ENCODE results near the gene HMG20A.

Gene HMG20A

GRCh38 chr15:77484994-77485393 is 64.3 kb downstream of the HMG20A start:
- TF ChIP-seq POLR2AphosphoS5 (IDR thresholded peaks at IDR 0.05; ENCODE audit: low read depth, low read length) (no peak), POLR2A (IDR thresholded peaks at IDR 0.05; ENCODE audit: low read depth, low read length) (no peak), TAF1 (IDR thresholded peaks at IDR 0.05; ENCODE audit: borderline replicate concordance, low read depth, low read length) (no peak)
- DNase-seq (ENCODE audit: insufficient read length), result no peak
- FAIRE-seq, result no peak

- DNase-seq (ENCODE audit: insufficient read length), result no peak
- TF ChIP-seq POLR2A (IDR thresholded peaks at IDR 0.05; ENCODE audit: low read depth, low read length) (no peak), TAF1 (IDR thresholded peaks at IDR 0.05; ENCODE audit: borderline replicate concordance, low read depth, low read length) (no peak), POLR2AphosphoS5 (IDR thresholded peaks at IDR 0.05; ENCODE audit: low read depth, low read length) (no peak)
- no peak for FAIRE-seq
These were observed 66.1 kb downstream of the HMG20A start for GRCh38 chr15:77486542-77487468.

- no peak for TF ChIP-seq POLR2AphosphoS5 (IDR thresholded peaks at IDR 0.05; ENCODE audit: low read depth, low read length)
- TF ChIP-seq TAF1 (IDR thresholded peaks at IDR 0.05; ENCODE audit: borderline replicate concordance, low read depth, low read length), result no peak
- no peak for TF ChIP-seq POLR2A (IDR thresholded peaks at IDR 0.05; ENCODE audit: low read depth, low read length)
- FAIRE-seq (no peak), DNase-seq (ENCODE audit: insufficient read length) (no peak)
These were observed 66.8 kb downstream of the HMG20A start for GRCh38 chr15:77487469-77487842.

GRCh38 chr15:77487888-77488287 is 67.2 kb downstream of the HMG20A start:
- DNase-seq (ENCODE audit: insufficient read length), result no peak
- no peak for TF ChIP-seq TAF1 (IDR thresholded peaks at IDR 0.05; ENCODE audit: borderline replicate concordance, low read depth, low read length)
- no peak for TF ChIP-seq POLR2A (IDR thresholded peaks at IDR 0.05; ENCODE audit: low read depth, low read length)
- no peak for TF ChIP-seq POLR2AphosphoS5 (IDR thresholded peaks at IDR 0.05; ENCODE audit: low read depth, low read length)
- no peak for FAIRE-seq

GRCh38 chr15:77489647-77490046 is 69.0 kb downstream of the HMG20A start:
- FAIRE-seq (no peak), DNase-seq (ENCODE audit: insufficient read length) (no peak)
- TF ChIP-seq POLR2A (IDR thresholded peaks at IDR 0.05; ENCODE audit: low read depth, low read length) (no peak), TAF1 (IDR thresholded peaks at IDR 0.05; ENCODE audit: borderline replicate concordance, low read depth, low read length) (no peak), POLR2AphosphoS5 (IDR thresholded peaks at IDR 0.05; ENCODE audit: low read depth, low read length) (no peak)

GRCh38 chr15:77493324-77493907 is 72.7 kb downstream of the HMG20A start:
- peak; percentile 53 for FAIRE-seq
- DNase-seq (ENCODE audit: insufficient read length), result no peak
- TF ChIP-seq POLR2AphosphoS5 (IDR thresholded peaks at IDR 0.05; ENCODE audit: low read depth, low read length) (no peak), POLR2A (IDR thresholded peaks at IDR 0.05; ENCODE audit: low read depth, low read length) (no peak), TAF1 (IDR thresholded peaks at IDR 0.05; ENCODE audit: borderline replicate concordance, low read depth, low read length) (no peak)

GRCh38 chr15:77494073-77494867 is 73.6 kb downstream of the HMG20A start:
- FAIRE-seq, result no peak
- no peak for TF ChIP-seq TAF1 (IDR thresholded peaks at IDR 0.05; ENCODE audit: borderline replicate concordance, low read depth, low read length)
- TF ChIP-seq POLR2A (IDR thresholded peaks at IDR 0.05; ENCODE audit: low read depth, low read length), result no peak
- no peak for TF ChIP-seq POLR2AphosphoS5 (IDR thresholded peaks at IDR 0.05; ENCODE audit: low read depth, low read length)
- no peak for DNase-seq (ENCODE audit: insufficient read length)

GRCh38 chr15:77494964-77495363 is 74.3 kb downstream of the HMG20A start:
- FAIRE-seq (no peak), DNase-seq (ENCODE audit: insufficient read length) (no peak)
- TF ChIP-seq POLR2A (IDR thresholded peaks at IDR 0.05; ENCODE audit: low read depth, low read length) (no peak), POLR2AphosphoS5 (IDR thresholded peaks at IDR 0.05; ENCODE audit: low read depth, low read length) (no peak), TAF1 (IDR thresholded peaks at IDR 0.05; ENCODE audit: borderline replicate concordance, low read depth, low read length) (no peak)

GRCh38 chr15:77495838-77496596 is 75.3 kb downstream of the HMG20A start:
- no peak for FAIRE-seq
- TF ChIP-seq TAF1 (IDR thresholded peaks at IDR 0.05; ENCODE audit: borderline replicate concordance, low read depth, low read length), result no peak
- no peak for TF ChIP-seq POLR2AphosphoS5 (IDR thresholded peaks at IDR 0.05; ENCODE audit: low read depth, low read length)
- no peak for TF ChIP-seq POLR2A (IDR thresholded peaks at IDR 0.05; ENCODE audit: low read depth, low read length)

GRCh38 chr15:77496715-77497109 is 76.0 kb downstream of the HMG20A start:
- TF ChIP-seq POLR2A (IDR thresholded peaks at IDR 0.05; ENCODE audit: low read depth, low read length) (no peak), POLR2AphosphoS5 (IDR thresholded peaks at IDR 0.05; ENCODE audit: low read depth, low read length) (no peak), TAF1 (IDR thresholded peaks at IDR 0.05; ENCODE audit: borderline replicate concordance, low read depth, low read length) (no peak)
- FAIRE-seq (peak; percentile 92), DNase-seq (ENCODE audit: insufficient read length) (peak; percentile 62)

More at GRCh38 chr15:77495838-77496596, 75.3 kb downstream of the HMG20A start:
- no peak for DNase-seq (ENCODE audit: insufficient read length)

Measured in GM12892 (cell line).